Kidney epithelial cell (primary cell): Measurements from ENCODE around the gene KIF26B. TPM values are rescaled to one million over a fixed set of nuclear protein-coding genes. Genes with fewer than 3 reads are reported as not detected.

Experiments
- DNase-seq: peaks from one replicate; pipeline ENCODE4 v3.0.0-alpha.2; 2010; ENCODE audit warnings: low read depth
- H3K27me3 ChIP-seq: 2 replicates; pipeline ENCODE4 v1.6.0; 2011; ENCODE audit warnings: low read length; ENCODE audit not compliant: control insufficient read depth, insufficient read depth
- H3K36me3 ChIP-seq: 2 replicates; pipeline ENCODE4 v1.5.1; 2011; ENCODE audit warnings: low read length; ENCODE audit not compliant: control insufficient read depth, insufficient read depth
- H3K4me3 ChIP-seq: 2 replicates; pipeline ENCODE4 v1.5.1; 2011; ENCODE audit warnings: low read depth, mild to moderate bottlenecking, control low read depth, low read length
- CTCF ChIP-seq: IDR thresholded peaks from 2 replicates; pipeline ENCODE4 v1.5.1; 2011; ENCODE audit warnings: mild to moderate bottlenecking, moderate library complexity, low read length, control low read depth, inconsistent platforms; ENCODE audit not compliant: insufficient read depth, poor library complexity, severe bottlenecking
- total RNA-seq: library from RNA; depleted of rRNA; stranded (reverse); fragments of >200 nt; gene quantifications from 2 replicates; pipeline ENCODE4 v1.2.3, GENCODE V29; 2015

The KIF26B gene
- total RNA-seq, 1 donor from 2014 or later = 14.6 TPM

GRCh38 chr1:245603311-245603865, 448.6 kb downstream of the KIF26B start:
- Histone ChIP-seq H3K36me3 (peaks cover 1% of the 10 kb centered on the region), H3K4me3 (no peak overlapping the region), H3K27me3 (no peaks in the 10 kb centered on the region)
- DNase-seq = no peak
- TF ChIP-seq CTCF = no peak

GRCh38 chr1:245604979-245605378, 450.2 kb downstream of the KIF26B start:
- H3K27me3 ChIP-seq = no peaks in the 10 kb centered on the region
- H3K36me3 ChIP-seq = peaks cover 1% of the 10 kb centered on the region
- no peak for TF ChIP-seq CTCF
- DNase-seq = no peak
- no peak overlapping the region for H3K4me3 ChIP-seq

GRCh38 chr1:245605480-245606156, 450.8 kb downstream of the KIF26B start:
- no peak for TF ChIP-seq CTCF
- DNase-seq = no peak
- Histone ChIP-seq H3K4me3 (no peak overlapping the region), H3K36me3 (peaks cover 1% of the 10 kb centered on the region), H3K27me3 (no peaks in the 10 kb centered on the region)

GRCh38 chr1:245606157-245606725, 451.5 kb downstream of the KIF26B start:
- no peaks in the 10 kb centered on the region for H3K27me3 ChIP-seq
- no peak overlapping the region for H3K4me3 ChIP-seq
- peaks cover 1% of the 10 kb centered on the region for H3K36me3 ChIP-seq
- DNase-seq = no peak
- no peak for TF ChIP-seq CTCF

- no peak for TF ChIP-seq CTCF
- H3K27me3 ChIP-seq = no peaks in the 10 kb centered on the region
- peaks cover 1% of the 10 kb centered on the region for H3K36me3 ChIP-seq
- no peak overlapping the region for H3K4me3 ChIP-seq
- no peak for DNase-seq
These were observed 453.5 kb downstream of the KIF26B start for GRCh38 chr1:245608271-245608670.
